SK-N-SH treated with all-trans-retinoic acid at 6 μM for 48 hours (cell line): ENCODE results near the gene TMEM207.

Source experiments
- ATAC-seq: fragments of 200-7000 bp; cut with Tn5 transposase; 3 replicates; pipeline ENCODE4 v1.9.1; 2020; ENCODE audit warnings: mild to moderate bottlenecking, moderate library complexity
- ARNTL ChIP-seq: fragments of 450-650 bp; formaldehyde crosslinking; IDR thresholded peaks from 2 replicates; pipeline ENCODE4 v1.5.0; 2020; ENCODE audit warnings: low read depth, mild to moderate bottlenecking, moderate library complexity, borderline replicate concordance
- BACH2 ChIP-seq: fragments of 250-450 bp; sonication (Bioruptor Pico); IDR thresholded peaks from 2 replicates; pipeline ENCODE4 v1.9.0; 2021; ENCODE audit warnings: mild to moderate bottlenecking, borderline replicate concordance
- CREB5 ChIP-seq: fragments of 250-450 bp; sonication (Bioruptor Pico); IDR thresholded peaks from 2 replicates; pipeline ENCODE4 v1.5.1; 2020; ENCODE audit warnings: low read depth, mild to moderate bottlenecking, moderate library complexity
- CSDC2 ChIP-seq: fragments of 250-450 bp; sonication (Bioruptor Pico); IDR thresholded peaks from 2 replicates; pipeline ENCODE4 v1.5.0; 2020; ENCODE audit warnings: mild to moderate bottlenecking, moderate library complexity
- CSRNP3 ChIP-seq: fragments of 250-450 bp; sonication (Bioruptor Pico); IDR thresholded peaks from 2 replicates; pipeline ENCODE4 v1.5.1; 2021; ENCODE audit warnings: mild to moderate bottlenecking, moderate library complexity
- GLIS3 ChIP-seq: fragments of 250-450 bp; sonication (Bioruptor Pico); IDR thresholded peaks from 2 replicates; pipeline ENCODE4 v1.5.0; 2020; ENCODE audit warnings: mild to moderate bottlenecking, moderate library complexity
- ISL1 ChIP-seq: fragments of 250-450 bp; sonication (Bioruptor Pico); IDR thresholded peaks from 2 replicates; pipeline ENCODE4 v2.1.2; 2022; ENCODE audit warnings: mild to moderate bottlenecking, moderate library complexity
- OSR1 ChIP-seq: fragments of 250-450 bp; sonication (Bioruptor Pico); IDR thresholded peaks from 2 replicates; pipeline ENCODE4 v1.8.0; 2022; ENCODE audit warnings: moderate library complexity, mild to moderate bottlenecking, inconsistent platforms
- PATZ1 ChIP-seq: fragments of 250-450 bp; sonication (Bioruptor Pico); IDR thresholded peaks from 2 replicates; pipeline ENCODE4 v1.8.0; 2020; ENCODE audit warnings: mild to moderate bottlenecking, moderate library complexity, borderline replicate concordance
- POU6F1 ChIP-seq: fragments of 250-450 bp; sonication (Bioruptor Pico); IDR thresholded peaks from 2 replicates; pipeline ENCODE4 v1.8.0; 2021; ENCODE audit warnings: low read depth, mild to moderate bottlenecking, moderate library complexity, borderline replicate concordance
- PPARA ChIP-seq: fragments of 250-450 bp; sonication (Bioruptor Pico); IDR thresholded peaks from 2 replicates; pipeline ENCODE4 v1.5.0; 2020; ENCODE audit warnings: mild to moderate bottlenecking, borderline replicate concordance
- RARB ChIP-seq: fragments of 250-450 bp; sonication (Bioruptor Pico); IDR thresholded peaks from 2 replicates; pipeline ENCODE4 v1.8.0; 2021; ENCODE audit warnings: mild to moderate bottlenecking, moderate library complexity
- SNAI2 ChIP-seq: fragments of 250-450 bp; sonication (Bioruptor Pico); IDR thresholded peaks from 2 replicates; pipeline ENCODE4 v1.5.0; 2020; ENCODE audit warnings: mild to moderate bottlenecking, moderate library complexity
- TCF4 ChIP-seq: fragments of 250-450 bp; sonication (Bioruptor Pico); IDR thresholded peaks from 2 replicates; pipeline ENCODE4 v1.8.0; 2021; ENCODE audit warnings: mild to moderate bottlenecking, moderate library complexity, borderline replicate concordance
- TOX ChIP-seq: fragments of 250-450 bp; sonication (Bioruptor Pico); IDR thresholded peaks from 2 replicates; pipeline ENCODE4 v1.8.0; 2021; ENCODE audit warnings: mild to moderate bottlenecking, moderate library complexity, borderline replicate concordance
- TSHZ2 ChIP-seq: fragments of 250-450 bp; sonication (Bioruptor Pico); IDR thresholded peaks from 2 replicates; pipeline ENCODE4 v1.5.0; 2020; ENCODE audit warnings: mild to moderate bottlenecking, moderate library complexity
- ZC3H10 ChIP-seq: fragments of 250-450 bp; sonication (Bioruptor Pico); IDR thresholded peaks from 2 replicates; pipeline ENCODE4 v1.5.1; 2021; ENCODE audit warnings: mild to moderate bottlenecking, moderate library complexity
- ZFP3 ChIP-seq: fragments of 250-450 bp; sonication (Bioruptor Pico); IDR thresholded peaks from 2 replicates; pipeline ENCODE4 v1.5.0; 2020; ENCODE audit warnings: mild to moderate bottlenecking, moderate library complexity
- ZFP30 ChIP-seq: fragments of 450-650 bp; formaldehyde crosslinking; IDR thresholded peaks from 2 replicates; pipeline ENCODE4 v1.5.0; 2022; ENCODE audit warnings: mild to moderate bottlenecking, moderate library complexity
- ZNF70 ChIP-seq: fragments of 450-650 bp; formaldehyde crosslinking; IDR thresholded peaks from 2 replicates; pipeline ENCODE4 v1.5.0; 2020; ENCODE audit warnings: mild to moderate bottlenecking, moderate library complexity
- ZNF8 ChIP-seq: fragments of 450-650 bp; formaldehyde crosslinking; IDR thresholded peaks from 2 replicates; pipeline ENCODE4 v1.5.0; 2020; ENCODE audit warnings: mild to moderate bottlenecking, moderate library complexity

Gene TMEM207

GRCh38 chr3:190467922-190468321 lies 18.2 kb upstream of the TMEM207 start (continued):
- TF ChIP-seq TCF4 (CRISPR knock-in tag) (no peak), CSRNP3 (CRISPR knock-in tag) (no peak), ISL1 (CRISPR knock-in tag) (no peak)

GRCh38 chr3:190458040-190458439 lies 8.3 kb upstream of the TMEM207 start:
- TF ChIP-seq TSHZ2 (CRISPR knock-in tag) (no peak), ZNF70 (CRISPR knock-in tag) (no peak), OSR1 (CRISPR knock-in tag) (no peak), ZFP3 (CRISPR knock-in tag) (no peak), SNAI2 (CRISPR knock-in tag) (no peak), ZFP30 (CRISPR knock-in tag) (no peak), PATZ1 (CRISPR knock-in tag) (no peak), CREB5 (no peak), GLIS3 (CRISPR knock-in tag) (no peak), RARB (CRISPR knock-in tag) (no peak), CSRNP3 (CRISPR knock-in tag) (no peak), BACH2 (CRISPR knock-in tag) (no peak), CSDC2 (CRISPR knock-in tag) (no peak), TCF4 (CRISPR knock-in tag) (no peak), ZC3H10 (CRISPR knock-in tag) (no peak)
- TF ChIP-seq, all 23 proteins: peak for 0
- ATAC-seq, result no peak

GRCh38 chr3:190456770-190457169 lies 7.1 kb upstream of the TMEM207 start:
- ATAC-seq, result no peak

GRCh38 chr3:190455828-190456227 lies 6.1 kb upstream of the TMEM207 start:
- ATAC-seq, result no peak
- TF ChIP-seq POU6F1 (CRISPR knock-in tag) (no peak), GLIS3 (CRISPR knock-in tag) (no peak), PPARA (CRISPR knock-in tag) (no peak), TSHZ2 (CRISPR knock-in tag) (no peak), ARNTL (no peak), CSDC2 (CRISPR knock-in tag) (no peak), ZNF8 (no peak), BACH2 (CRISPR knock-in tag) (no peak), TOX (no peak), ZC3H10 (CRISPR knock-in tag) (no peak), PATZ1 (CRISPR knock-in tag) (no peak)

More at GRCh38 chr3:190456770-190457169, 7.1 kb upstream of the TMEM207 start:
- no peak for TF ChIP-seq ZNF70 (CRISPR knock-in tag)
